Transverse colon (tissue), 4 donors: ENCODE measurements around the gene PPP1R15A. TPM values are rescaled to one million over a fixed set of nuclear protein-coding genes. Genes with fewer than 3 reads are reported as not detected.
A peak's percentile ranks its signal among the peaks of the same experiment; 100 is the strongest.

ENCODE experiments used
- DNase-seq: peaks from one replicate; pipeline ENCODE4 v3.0.0-alpha.2; 2019
- H3K27ac ChIP-seq, 4 donors: fragments of 200-600 bp; sonication (generic); 2 replicates each; pipeline ENCODE4 v1.5.1; 2016 to 2018; ENCODE audit warnings: inconsistent platforms in 4 of 4
- H3K27me3 ChIP-seq: fragments of 200-600 bp; sonication (generic); 2 replicates; pipeline ENCODE4 v1.5.1; 2017; ENCODE audit warnings: inconsistent platforms
- H3K36me3 ChIP-seq, 4 donors: fragments of 200-600 bp; sonication (generic); 2 replicates each; pipeline ENCODE4 v1.5.1; 2017 to 2019; ENCODE audit warnings: inconsistent platforms in 4 of 4
- H3K4me1 ChIP-seq, 4 donors: fragments of 200-600 bp; sonication (generic); 2 replicates each; pipeline ENCODE4 v1.5.1; 2017 to 2020; ENCODE audit warnings: inconsistent platforms in 4 of 4
- H3K4me3 ChIP-seq, 4 donors: fragments of 200-600 bp; sonication (generic); 1 replicate in 1 of 4; 2 replicates in 3 of 4; pipeline versions ENCODE4 v1.5.1 to v1.6.1; 2017 to 2019; ENCODE audit warnings: inconsistent platforms in 4 of 4
- H3K9me3 ChIP-seq, 2 donors: fragments of 200-600 bp; sonication (generic); 2 replicates each; pipeline ENCODE4 v1.5.1; 2017 to 2019; ENCODE audit warnings: inconsistent platforms in 2 of 2
- CTCF ChIP-seq, 5 experiments: fragments of 200-600 bp in 3 of 5; fragments of 450-650 bp in 2 of 5; sonication (generic) in 3 of 5; IDR thresholded peaks; 1 replicate in 2 of 5; 2 replicates in 3 of 5; pipeline ENCODE4 v1.5.1; 2016 to 2017; ENCODE audit warnings: antibody characterized with exemption in 5 of 5, inconsistent platforms in 3 of 5, mild to moderate bottlenecking in 2 of 5, moderate library complexity in 1 of 5
- EP300 ChIP-seq: sonication (generic); formaldehyde crosslinking; IDR thresholded peaks from one replicate; pipeline ENCODE4 v1.6.1; 2017; ENCODE audit warnings: antibody characterized with exemption, low read depth
- POLR2A ChIP-seq: fragments of 450-650 bp; IDR thresholded peaks from one replicate; pipeline ENCODE4 v1.6.1; 2016; ENCODE audit warnings: antibody characterized with exemption, mild to moderate bottlenecking, moderate library complexity
- POLR2AphosphoS5 ChIP-seq, 3 donors: sonication (generic); formaldehyde crosslinking; IDR thresholded peaks; one replicate each; pipeline ENCODE4 v1.6.1; 2016; ENCODE audit warnings: antibody characterized with exemption in 3 of 3
- WGBS, 2 donors: methylation state at CpG; one replicate each; pipeline ENCODE4 v1.1.5; 2018; ENCODE audit warnings: low coverage in 1 of 2; 5-methylcytosine and 5-hydroxymethylcytosine counted together
- in situ Hi-C, 4 donors: fragments of 200-750 bp; cut with MboI; loops; one replicate each; pipeline versions ENCODE4 v1.15.0 to v1.15.1; 2017; ENCODE audit warnings: low sequenced_read_pairs in 3 of 4, low pct_ligation_motif_present in 1 of 4, low pct_unique_long_range_greater_than_20kb in 1 of 4
- intact Hi-C: fragments of 100-400 bp; cut with DNase I; formaldehyde crosslinking; loops from one replicate; pipeline ENCODE4 v1.15.1; 2023; ENCODE audit warnings: low total_unique reads
- total RNA-seq, 4 donors: library from RNA; depleted of rRNA; stranded (reverse); fragments of >200 nt; gene quantifications; one replicate each; pipeline ENCODE4 v1.1.0, GENCODE V29; 2016

Gene PPP1R15A
- total RNA-seq, 4 donors from 2014 or later = 49.4 to 109 (median 69.5) TPM

GRCh38 chr19:48833049-48833448, 39.2 kb upstream of the PPP1R15A start:
- no peak for DNase-seq
- Histone ChIP-seq H3K36me3 (no peaks in the 10 kb centered on the region), H3K27me3 (no peaks in the 10 kb centered on the region), H3K4me3 (no peak overlapping the region), H3K4me1 (peaks cover 0 to 19% (median 9%) of the 10 kb centered on the region in 4 donors), H3K9me3 (no peaks in the 10 kb centered on the region), H3K27ac (no peak overlapping the region)
- intact Hi-C loops (no loop called here), in situ Hi-C loops (no loop called here)
- no peak for TF ChIP-seq POLR2AphosphoS5 (IDR thresholded peaks at IDR 0.05)
- TF ChIP-seq POLR2A = no peak
- no peak for TF ChIP-seq CTCF (IDR thresholded peaks at IDR 0.05)
- no peak for TF ChIP-seq EP300
- WGBS, 2 donors = 73 to 80% methylated on average over 1 to 5 of the region's 5 CpGs

- DNase-seq = no peak
- H3K27me3 ChIP-seq = no peaks in the 10 kb centered on the region
- no peak overlapping the region for H3K27ac ChIP-seq
- H3K9me3 ChIP-seq = no peaks in the 10 kb centered on the region
- no peaks in the 10 kb centered on the region for H3K36me3 ChIP-seq
- no peak for TF ChIP-seq POLR2A
- TF ChIP-seq POLR2AphosphoS5 (IDR thresholded peaks at IDR 0.05) = no peak
- TF ChIP-seq EP300 = no peak
- no peak for TF ChIP-seq CTCF (IDR thresholded peaks at IDR 0.05)
- in situ Hi-C loops = no loop called here
- 73 to 83% methylated on average over 4 to 5 of the region's 5 CpGs for WGBS, 2 donors
- intact Hi-C loops = no loop called here
- H3K4me3 ChIP-seq = no peak overlapping the region
- peaks cover 0 to 19% (median 9%) of the 10 kb centered on the region in 4 donors for H3K4me1 ChIP-seq
Observed at GRCh38 chr19:48833977-48834376, 38.2 kb upstream of the PPP1R15A start.

GRCh38 chr19:48835734-48836088, 36.5 kb upstream of the PPP1R15A start:
- intact Hi-C loops (loop anchor here (2.0 kb wide), 1 partner anchor 41 kb away; no protein-coding TSS in a partner anchor), in situ Hi-C loops (loop anchor here in 2 of 4 donors (5.0 kb wide), 1 partner anchor 43 kb away; no protein-coding TSS in a partner anchor)
- WGBS, 2 donors = 1% methylated on average over 12 of the region's 12 CpGs; no CpG with 5 or more reads in 1 of the 2 donors
- H3K36me3 ChIP-seq = no peaks in the 10 kb centered on the region
- peak overlapping the region; percentile 3 to 42 (median 20) for H3K4me3 ChIP-seq
- peaks cover 0 to 19% (median 9%) of the 10 kb centered on the region in 4 donors for H3K4me1 ChIP-seq
- no peaks in the 10 kb centered on the region for H3K9me3 ChIP-seq
- no peaks in the 10 kb centered on the region for H3K27me3 ChIP-seq
- peak overlapping the region; percentile 64 to 70 (median 68) for H3K27ac ChIP-seq
- peak in 2 of 3 donors; percentile 35 to 45 for TF ChIP-seq POLR2AphosphoS5 (IDR thresholded peaks at IDR 0.05)
- TF ChIP-seq POLR2A = peak; percentile 28
- TF ChIP-seq EP300 = no peak
- peak; percentile 82 to 97 (median 89) for TF ChIP-seq CTCF (IDR thresholded peaks at IDR 0.05)
- DNase-seq = peak; percentile 96

GRCh38 chr19:48836089-48837017, 35.9 kb upstream of the PPP1R15A start, which contains the start of gene HSD17B14:
TSS of gene HSD17B14 (minus strand) at chr19:48836491. CDS start at chr19:48836411, 80 bp downstream.
- Histone ChIP-seq H3K27me3 (no peaks in the 10 kb centered on the region), H3K27ac (peak within 1 kb of the TSS; percentile 64 to 70 (median 68)), H3K9me3 (no peaks in the 10 kb centered on the region), H3K4me1 (peaks cover 0 to 19% (median 9%) of the 10 kb centered on the region in 4 donors), H3K4me3 (peak within 1 kb of the TSS; percentile 3 to 42 (median 20)), H3K36me3 (no peaks in the 10 kb centered on the region)
- TF ChIP-seq POLR2A = no peak
- peak in 2 of 5 experiments; percentile 11 to 37 for TF ChIP-seq CTCF (IDR thresholded peaks at IDR 0.05)
- 11 to 27% methylated on average over 7 to 35 of the region's 35 CpGs for WGBS, 2 donors
- in situ Hi-C loops (loop anchor here in 2 of 4 donors (5.0 kb wide), 1 partner anchor 44 kb away; no protein-coding TSS in a partner anchor), intact Hi-C loops (loop anchor here (2.0 kb wide), 1 partner anchor 42 kb away; no protein-coding TSS in a partner anchor)
- peak; percentile 23 for DNase-seq
